ENCODE measurements around the gene TMEM132C.

The TMEM132C gene

GRCh38 chr12:128509170-128509569, 242.2 kb downstream of the TMEM132C start:
- DNase-seq = no peak

DNA sequence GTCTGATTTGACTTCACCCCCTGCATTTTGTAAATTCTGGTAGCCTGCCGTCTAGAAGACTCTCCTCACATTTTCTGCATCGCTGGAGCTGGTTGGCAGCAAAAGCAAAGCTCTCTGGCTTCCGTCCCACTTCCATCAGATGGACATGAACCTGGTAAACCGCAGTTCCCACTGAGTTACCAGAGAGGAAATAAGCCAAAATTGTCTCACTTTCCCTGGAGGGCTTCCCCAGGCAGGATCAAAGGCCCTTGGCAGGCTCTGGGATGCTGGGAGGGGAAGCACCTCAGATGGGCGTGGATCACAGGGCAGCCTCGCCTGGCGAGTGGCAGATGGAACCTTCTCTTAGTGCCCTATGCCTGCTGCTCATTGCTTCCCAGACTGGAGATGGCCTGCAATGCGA, 243.5 kb downstream of the TMEM132C start:
- DNase-seq = no peak

DNA sequence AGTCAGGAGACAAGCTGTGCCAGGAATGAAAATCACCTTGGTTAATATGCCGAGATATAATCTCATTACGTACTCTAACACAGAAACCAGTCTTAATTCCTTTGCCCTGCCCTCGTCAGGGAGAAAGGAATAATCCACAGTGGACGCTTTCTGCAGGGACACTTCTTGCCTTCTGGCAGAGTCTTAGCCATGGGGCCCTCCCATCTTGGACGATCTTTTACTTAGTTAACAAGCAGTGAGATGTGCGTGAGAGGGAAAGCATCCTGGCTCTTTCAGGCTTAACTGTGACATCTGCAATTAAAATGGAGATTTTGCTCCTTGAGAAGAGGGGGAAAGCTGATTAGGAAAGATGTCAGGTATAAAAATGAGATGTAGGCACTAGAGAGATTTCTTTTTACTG, 246.4 kb downstream of the TMEM132C start:
- DNase-seq = no peak

- DNase-seq = no peak
Observed at GRCh38 chr12:128513831-128514230, 246.9 kb downstream of the TMEM132C start.

GRCh38 chr12:128518644-128519043, 251.7 kb downstream of the TMEM132C start:
- no peak for DNase-seq

- no peak for DNase-seq
Observed at GRCh38 chr12:128519426-128519825, 252.5 kb downstream of the TMEM132C start.

DNA sequence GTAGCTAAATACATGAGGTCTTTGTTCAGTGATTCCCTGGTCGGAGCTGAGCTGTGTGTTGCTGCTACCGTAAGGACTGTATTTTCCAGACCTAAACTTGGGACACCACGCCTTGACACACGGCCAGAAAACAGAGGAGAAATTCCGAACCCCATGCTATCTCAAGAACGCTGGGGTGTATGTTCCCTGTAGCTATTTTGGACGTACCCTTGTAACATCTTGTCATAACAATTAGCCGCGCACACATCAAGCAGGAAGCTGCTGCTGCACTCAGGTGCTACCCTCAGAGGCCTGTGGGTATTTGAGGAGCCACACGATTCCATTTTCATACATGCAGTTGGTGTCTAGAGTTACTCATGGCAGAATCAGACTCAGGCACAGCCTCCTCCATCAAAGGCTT, 255.0 kb downstream of the TMEM132C start:
- DNase-seq = no peak

GRCh38 chr12:128524439-128524838, 257.5 kb downstream of the TMEM132C start:
- no peak for DNase-seq

GRCh38 chr12:128531170-128531569, 264.2 kb downstream of the TMEM132C start:
- no peak for DNase-seq

DNA sequence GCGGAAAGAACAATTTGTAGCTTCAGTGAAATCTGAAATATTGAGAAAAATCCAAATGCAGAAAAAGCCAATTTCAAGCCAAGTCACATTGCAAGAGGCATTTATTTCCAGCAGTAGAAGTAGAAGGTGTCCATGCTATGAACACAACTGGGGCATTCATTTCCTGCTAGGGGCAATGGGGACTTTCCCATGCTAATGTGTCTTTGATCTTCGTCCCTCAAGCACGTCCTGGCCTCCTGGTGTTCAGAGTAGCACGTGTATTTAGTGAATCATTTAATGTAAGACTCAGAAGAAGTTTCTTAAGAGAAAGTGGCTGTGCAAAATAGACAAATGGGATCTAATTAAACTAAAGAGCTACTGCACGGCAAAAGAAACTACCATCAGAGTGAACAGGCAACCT, 267.9 kb downstream of the TMEM132C start:
- no peak for DNase-seq

DNA sequence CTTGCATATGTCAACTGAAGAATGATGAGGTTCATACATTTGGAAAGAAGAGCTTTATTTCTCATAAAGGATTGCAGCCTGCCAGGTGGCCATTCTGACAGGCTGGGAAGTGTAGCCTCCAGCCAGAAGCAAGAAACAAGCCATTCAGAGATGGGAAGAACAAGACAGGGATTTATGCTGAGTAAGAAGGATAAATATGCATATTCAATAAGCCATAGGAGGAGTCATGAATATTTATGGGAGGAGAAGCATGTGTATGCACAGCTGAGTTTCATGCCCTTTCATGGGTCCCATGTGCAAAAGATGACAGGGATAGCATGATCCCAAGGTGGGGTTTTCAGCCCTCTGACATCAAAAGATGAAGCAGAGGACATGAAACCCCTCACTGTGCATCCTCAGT, 269.8 kb downstream of the TMEM132C start:
- no peak for DNase-seq

DNA sequence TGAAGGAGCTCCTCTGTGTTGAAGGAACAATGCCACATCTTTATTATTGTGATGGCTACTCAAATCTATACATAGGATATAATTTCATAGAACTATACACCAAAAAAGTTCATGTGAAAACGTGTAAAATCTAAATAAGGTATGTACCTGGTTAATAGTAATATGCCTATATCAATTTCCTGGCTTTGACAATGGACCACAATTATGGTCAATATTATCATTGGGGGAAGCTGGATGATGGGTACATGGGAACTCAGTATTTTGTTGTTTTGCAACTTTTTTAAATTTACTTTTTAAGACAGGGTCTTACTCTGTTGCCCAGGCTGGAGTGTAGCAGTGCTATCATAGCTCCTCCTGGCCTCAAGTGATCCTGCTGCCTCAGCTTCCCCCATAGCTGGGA, 270.7 kb downstream of the TMEM132C start:
- no peak for DNase-seq

DNA sequence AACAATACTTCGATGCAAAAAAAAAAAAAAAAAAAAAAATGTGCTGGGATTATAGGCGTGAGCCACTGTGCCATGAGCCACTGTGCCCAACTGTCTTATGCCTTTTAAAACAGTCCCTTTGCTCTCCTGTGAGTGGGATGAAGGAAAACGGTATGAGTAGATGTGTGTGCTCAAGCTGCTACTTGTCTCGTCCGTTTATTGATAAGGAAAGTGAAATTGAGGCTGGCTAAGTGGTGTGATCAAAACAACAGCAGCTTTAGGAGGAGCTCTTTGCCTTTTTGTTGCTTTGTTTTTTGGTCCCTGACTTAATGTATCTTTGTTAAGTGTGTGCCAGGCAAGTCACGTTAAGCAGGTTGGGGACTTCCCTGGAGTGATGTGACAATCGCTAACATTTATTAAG, 275.9 kb downstream of the TMEM132C start:
- DNase-seq = no peak

- no peak for DNase-seq
Observed at GRCh38 chr12:128543460-128543859, 276.5 kb downstream of the TMEM132C start.

DNA sequence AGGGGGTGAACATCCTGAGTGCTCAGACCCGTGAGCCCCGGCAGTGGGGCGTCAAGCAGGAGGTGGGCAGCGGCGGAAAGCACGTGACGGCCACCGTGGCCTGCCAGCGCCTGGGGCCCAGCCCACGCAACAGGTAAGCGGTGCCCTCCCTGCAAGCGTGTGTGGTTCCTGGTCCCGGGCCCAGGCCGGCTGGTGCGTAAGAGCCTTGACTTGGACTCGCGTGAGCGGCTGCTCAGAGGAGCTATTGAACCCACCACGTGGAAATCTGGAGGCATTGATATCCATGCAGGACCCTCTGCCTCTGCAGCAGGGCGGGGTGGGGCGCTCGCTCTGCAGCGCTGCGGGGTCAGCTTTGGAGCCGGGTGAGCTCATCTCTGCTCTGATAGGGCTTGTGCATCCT, 277.0 kb downstream of the TMEM132C start:
- no peak for DNase-seq

DNA sequence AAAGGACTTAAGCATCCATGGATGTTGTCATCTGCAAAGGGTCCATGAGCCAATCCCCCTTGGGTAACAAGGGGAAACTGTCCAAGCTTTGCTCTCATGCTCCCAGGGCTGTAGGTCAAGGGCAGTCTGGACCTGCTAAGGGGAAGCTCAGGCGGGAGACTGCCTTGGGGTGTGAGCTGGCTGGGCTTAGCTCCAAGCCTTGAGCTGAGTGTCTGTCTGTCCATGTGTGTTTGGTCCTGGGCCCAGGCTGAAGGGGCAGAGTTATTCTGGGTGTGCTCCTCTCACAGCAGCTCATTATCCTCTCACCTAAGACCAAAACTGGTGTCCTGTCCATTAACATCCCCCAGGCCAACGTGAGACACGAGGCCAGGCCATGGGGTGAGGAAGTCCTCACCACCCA, 282.0 kb downstream of the TMEM132C start:
- DNase-seq = no peak

- DNase-seq = no peak
Observed at GRCh38 chr12:128549601-128550218, 282.7 kb downstream of the TMEM132C start.

- DNase-seq = no peak
Observed at GRCh38 chr12:128551266-128551665, 284.3 kb downstream of the TMEM132C start.

DNA sequence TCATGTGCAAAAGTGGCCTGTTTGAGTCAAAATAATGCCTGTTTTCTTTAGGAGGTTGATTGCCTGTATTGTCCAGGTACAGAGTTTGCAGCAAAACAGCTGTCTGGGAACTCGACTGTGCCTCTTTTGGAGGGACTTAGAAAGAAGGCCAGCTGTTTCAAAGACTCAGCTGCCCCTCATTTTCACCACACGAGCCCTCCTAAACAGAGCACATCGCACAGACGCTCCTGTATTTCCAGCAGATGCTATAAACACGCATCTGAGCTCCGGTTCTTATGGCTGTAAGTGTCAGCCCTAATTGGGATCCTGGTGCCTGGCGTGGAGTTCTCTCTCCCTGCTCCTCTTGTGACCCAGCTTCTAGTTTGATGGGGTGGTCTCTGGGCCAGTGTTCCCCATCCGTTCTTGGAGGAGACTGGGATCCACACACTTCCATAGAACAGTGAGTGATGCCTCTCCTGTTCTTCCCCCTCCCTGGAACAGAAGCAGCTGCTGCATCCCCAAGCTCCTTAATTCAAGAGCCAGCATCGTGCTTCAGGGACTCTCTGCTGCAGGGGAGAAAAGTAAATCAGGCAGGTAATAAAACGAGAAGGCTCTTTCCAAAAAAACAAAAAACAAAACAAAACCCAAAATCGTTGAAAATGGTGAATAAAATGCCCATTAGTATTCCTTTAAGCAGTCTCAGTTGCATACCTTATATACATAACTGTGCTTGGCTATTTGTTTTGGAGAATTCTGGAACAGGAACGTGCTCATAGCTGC, 287.8 kb downstream of the TMEM132C start:
- DNase-seq = no peak

- DNase-seq = no peak
Observed at GRCh38 chr12:128557231-128557630, 290.3 kb downstream of the TMEM132C start.

- no peak for DNase-seq
Observed at GRCh38 chr12:128564956-128565355, 298.0 kb downstream of the TMEM132C start.

DNA sequence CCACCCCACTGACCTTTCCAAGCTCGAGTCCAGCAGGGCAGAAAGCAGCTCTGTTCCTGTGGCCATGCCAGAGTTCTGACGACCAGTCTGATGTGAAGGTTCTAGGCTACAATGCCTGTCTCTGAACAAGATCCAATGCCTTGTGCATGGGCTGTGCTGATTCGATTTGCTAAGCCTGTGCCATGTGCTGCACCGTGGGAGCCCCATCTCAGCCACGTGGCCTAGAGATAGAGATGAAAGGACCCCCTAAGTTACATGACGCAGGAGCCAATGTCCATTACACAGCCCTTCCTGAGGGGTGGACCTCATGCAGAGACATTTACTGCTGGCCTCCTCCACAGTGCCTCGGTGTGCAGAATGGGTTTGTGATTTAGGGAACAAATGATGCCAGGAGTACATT, 300.8 kb downstream of the TMEM132C start:
- no peak for DNase-seq

DNA sequence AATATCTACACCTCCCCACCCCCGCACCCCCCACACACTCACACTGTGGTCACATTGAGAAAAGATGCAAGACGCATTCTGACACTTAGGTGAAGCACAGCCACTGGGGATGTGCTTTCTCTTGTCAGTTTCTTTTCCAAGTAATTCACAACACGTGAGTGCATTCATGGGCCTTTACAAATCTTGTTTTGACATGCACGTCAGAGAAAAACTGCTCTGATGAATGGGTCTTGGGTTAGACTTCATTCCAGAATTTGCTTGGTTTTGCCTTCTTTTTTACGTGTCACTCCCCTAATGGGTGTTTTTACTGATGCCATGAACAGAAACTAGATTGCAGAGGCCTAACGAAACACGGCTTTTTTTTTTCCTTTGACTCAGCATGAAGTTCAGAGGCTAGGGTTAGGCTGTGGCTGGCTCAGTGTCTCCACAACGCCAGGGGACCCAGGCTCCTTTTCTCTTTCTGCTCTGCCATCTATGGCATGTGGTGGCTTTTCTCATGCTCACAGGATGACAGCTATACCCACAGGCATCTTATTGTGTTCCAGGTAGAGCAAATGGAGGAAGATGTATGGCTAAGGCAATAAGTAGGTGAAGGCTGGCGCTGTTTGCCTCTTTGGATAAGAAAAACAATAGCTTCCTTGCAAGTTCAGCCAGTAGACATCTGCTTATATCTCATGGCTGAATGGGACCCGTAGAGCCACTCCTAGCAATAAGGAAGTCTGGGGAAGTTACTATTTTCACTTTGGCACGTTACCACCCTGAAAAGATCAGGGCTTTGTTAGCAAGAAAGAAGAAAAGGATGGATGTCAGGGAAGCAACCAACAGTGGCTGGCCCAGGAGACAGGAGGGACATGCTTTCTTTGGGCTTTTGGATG, 303.5 kb downstream of the TMEM132C start:
- DNase-seq = no peak
